ENCODE results near the gene CTDNEP1. TPM values are rescaled to one million over a fixed set of nuclear protein-coding genes. Genes with fewer than 3 reads are reported as not detected.

CTDNEP1 gene
- total RNA-seq, 3 donors from 2014 or later (not counting 1 experiment from before 2014, with no cell fraction given): 127 to 139 (median 131) TPM

DNA sequence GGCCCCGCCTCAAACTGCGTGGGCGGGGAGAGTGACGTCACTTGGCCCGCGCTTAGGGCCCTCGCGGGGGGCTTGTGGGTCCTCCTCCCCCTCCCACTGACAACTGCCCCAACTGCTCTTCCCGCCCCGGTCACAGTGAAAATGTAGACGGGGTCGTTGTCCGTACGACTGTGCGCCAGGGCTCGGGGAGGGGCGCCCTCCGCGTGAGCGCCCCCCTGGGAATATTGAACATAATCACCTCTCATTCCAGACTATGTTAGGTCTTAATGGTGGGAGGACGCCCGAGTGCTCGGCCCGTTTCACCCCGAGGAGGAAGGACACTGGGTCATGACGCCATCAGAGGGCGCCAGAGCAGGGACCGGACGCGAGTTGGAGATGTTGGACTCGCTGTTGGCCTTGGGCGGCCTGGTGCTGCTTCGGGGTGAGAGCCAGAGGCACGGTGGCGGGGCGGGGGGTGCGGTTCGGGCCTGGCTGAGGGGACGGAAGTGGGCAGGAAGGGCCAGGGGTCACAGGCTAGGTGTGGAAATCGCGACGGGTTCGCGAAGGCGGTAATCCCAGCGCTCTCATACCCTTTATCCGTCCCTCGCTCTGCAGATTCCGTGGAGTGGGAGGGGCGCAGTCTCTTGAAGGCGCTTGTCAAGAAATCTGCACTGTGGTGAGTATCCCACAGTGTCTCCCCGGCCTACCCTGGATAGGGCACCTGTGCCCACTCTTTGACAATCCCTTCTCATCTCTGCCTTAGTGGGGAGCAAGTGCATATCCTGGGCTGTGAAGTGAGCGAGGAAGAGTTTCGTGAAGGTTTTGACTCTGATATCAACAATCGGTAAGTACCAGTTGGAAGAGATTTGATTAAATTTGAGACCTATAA, 876 bp upstream of the CTDNEP1 start, which contains the start of gene ELP5:
TSS of gene ELP5 (plus strand) at position 40 of the 868 bp plus-strand sequence. CDS start at position 376, 336 bp downstream.
- Histone ChIP-seq H3K4me3 (ENCODE audit: low read length) (peak within 1 kb of the TSS; percentile 67), H3K27me3 (ENCODE audit: control insufficient read depth, insufficient read depth, low read length) (no peaks in the 10 kb centered on the region), H3K4me1 (ENCODE audit: control insufficient read depth, insufficient read depth, low read length) (peaks cover 32% of the 10 kb centered on the region), H3K9me3 (ENCODE audit: control insufficient read depth, insufficient read depth, low read length) (no peaks in the 10 kb centered on the region), H3K27ac (ENCODE audit: low read length) (peak within 1 kb of the TSS; percentile 96), H3K36me3 (ENCODE audit: control insufficient read depth, insufficient read depth, low read length) (peaks cover 27% of the 10 kb centered on the region)
- H3K4me3 Mint-ChIP-seq: peak within 1 kb of the TSS; percentile 92
- ATAC-seq: peak; percentile 62 to 80 (median 64)
- no peaks in the 10 kb centered on the region for H3K27me3 Mint-ChIP-seq (ENCODE audit: low read depth in 2 of 2)
- under 1% methylated on average over 50 of the region's 55 CpGs for WGBS (ENCODE audit: insufficient coverage)
- H3K9me3 Mint-ChIP-seq: no peaks in the 10 kb centered on the region
- H3K27ac Mint-ChIP-seq: peak within 1 kb of the TSS; percentile 93 to 98
- H3K36me3 Mint-ChIP-seq: peaks cover 12% of the 10 kb centered on the region
- intact Hi-C loops (cut with micrococcal nuclease): loop anchor here (1.0 to 5.0 kb wide), 7 partner anchors 9 to 310 kb away; partner anchors contain the start of genes ACADVL, DLG4, EIF5A and PHF23
- peak; percentile 89 to 93 for DNase-seq
- H3K4me1 Mint-ChIP-seq: peaks cover 41 to 43% of the 10 kb centered on the region in 2 donors
- TF ChIP-seq, protein P1, sequence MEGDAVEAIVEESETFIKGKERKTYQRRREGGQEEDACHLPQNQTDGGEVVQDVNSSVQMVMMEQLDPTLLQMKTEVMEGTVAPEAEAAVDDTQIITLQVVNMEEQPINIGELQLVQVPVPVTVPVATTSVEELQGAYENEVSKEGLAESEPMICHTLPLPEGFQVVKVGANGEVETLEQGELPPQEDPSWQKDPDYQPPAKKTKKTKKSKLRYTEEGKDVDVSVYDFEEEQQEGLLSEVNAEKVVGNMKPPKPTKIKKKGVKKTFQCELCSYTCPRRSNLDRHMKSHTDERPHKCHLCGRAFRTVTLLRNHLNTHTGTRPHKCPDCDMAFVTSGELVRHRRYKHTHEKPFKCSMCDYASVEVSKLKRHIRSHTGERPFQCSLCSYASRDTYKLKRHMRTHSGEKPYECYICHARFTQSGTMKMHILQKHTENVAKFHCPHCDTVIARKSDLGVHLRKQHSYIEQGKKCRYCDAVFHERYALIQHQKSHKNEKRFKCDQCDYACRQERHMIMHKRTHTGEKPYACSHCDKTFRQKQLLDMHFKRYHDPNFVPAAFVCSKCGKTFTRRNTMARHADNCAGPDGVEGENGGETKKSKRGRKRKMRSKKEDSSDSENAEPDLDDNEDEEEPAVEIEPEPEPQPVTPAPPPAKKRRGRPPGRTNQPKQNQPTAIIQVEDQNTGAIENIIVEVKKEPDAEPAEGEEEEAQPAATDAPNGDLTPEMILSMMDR (IDR thresholded peaks at IDR 0.05): no peak

DNA sequence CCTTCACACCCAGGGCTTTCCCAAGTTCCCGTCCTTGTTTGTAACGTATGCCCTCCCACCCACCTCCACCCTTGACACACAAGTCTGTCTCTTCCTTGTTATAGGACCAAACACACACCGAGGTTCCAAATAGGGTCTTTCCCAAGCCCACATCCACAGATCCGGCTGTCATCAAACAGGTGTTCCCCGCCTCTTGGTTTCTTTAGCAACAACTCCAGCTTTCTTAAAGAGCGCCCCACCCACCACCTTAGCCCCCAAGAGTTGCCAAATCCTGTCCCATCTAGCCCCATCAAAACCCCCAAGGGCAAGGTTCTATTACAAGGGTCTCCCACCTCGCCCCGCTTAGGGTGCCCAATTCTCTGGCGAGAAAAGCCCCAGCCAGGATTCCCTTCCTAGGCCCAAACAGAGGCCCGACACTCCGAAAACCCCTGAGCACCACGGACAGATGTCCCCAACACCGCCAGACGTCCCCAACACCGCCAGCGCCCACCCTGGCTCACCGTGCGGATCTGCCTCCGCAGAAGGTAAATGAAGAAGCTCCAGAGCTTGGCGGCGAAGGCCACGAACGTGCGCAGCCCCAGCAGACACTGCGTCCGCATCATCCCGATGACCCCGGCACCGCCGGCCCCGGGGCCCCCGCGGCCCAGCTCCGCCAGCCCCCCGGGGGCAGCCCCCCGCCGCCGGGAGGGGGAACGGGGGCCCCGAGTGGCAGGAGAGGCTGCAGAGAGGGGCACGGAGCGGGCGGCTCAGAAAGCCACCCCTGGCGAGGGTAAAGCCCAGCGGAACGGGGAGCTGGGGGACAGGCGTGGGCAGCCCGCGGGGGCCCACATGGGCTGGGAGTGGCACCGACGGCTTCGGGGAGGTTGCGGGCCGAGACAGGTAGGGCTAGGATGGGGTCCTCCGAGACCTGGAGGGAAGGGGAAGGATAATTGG, 573 bp downstream of the CTDNEP1 start:
- peak; percentile 41 to 73 for DNase-seq
- under 1% methylated on average over 54 of the region's 55 CpGs for WGBS (ENCODE audit: insufficient coverage)
- Histone ChIP-seq H3K36me3 (ENCODE audit: control insufficient read depth, insufficient read depth, low read length) (peaks cover 27% of the 10 kb centered on the region), H3K27ac (ENCODE audit: low read length) (peak overlapping the region; percentile 96), H3K4me1 (ENCODE audit: control insufficient read depth, insufficient read depth, low read length) (peaks cover 32% of the 10 kb centered on the region), H3K27me3 (ENCODE audit: control insufficient read depth, insufficient read depth, low read length) (no peaks in the 10 kb centered on the region), H3K9me3 (ENCODE audit: control insufficient read depth, insufficient read depth, low read length) (no peaks in the 10 kb centered on the region), H3K4me3 (ENCODE audit: low read length) (peak overlapping the region; percentile 67)
- no peaks in the 10 kb centered on the region for H3K36me3 Mint-ChIP-seq
- TF ChIP-seq, protein P1 (IDR thresholded peaks at IDR 0.05): no peak
- peak in 2 of 3 donors; percentile 0 for ATAC-seq
- peak overlapping the region; percentile 93 to 98 for H3K27ac Mint-ChIP-seq
- peaks cover 41 to 43% of the 10 kb centered on the region in 2 donors for H3K4me1 Mint-ChIP-seq
- H3K9me3 Mint-ChIP-seq: no peaks in the 10 kb centered on the region
- peak overlapping the region; percentile 92 for H3K4me3 Mint-ChIP-seq
- H3K27me3 Mint-ChIP-seq (ENCODE audit: low read depth in 2 of 2): no peaks in the 10 kb centered on the region
- intact Hi-C loops (cut with micrococcal nuclease): loop anchor here (5.0 kb wide), 3 partner anchors 34 to 311 kb away; partner anchors contain the start of genes ACADVL, DLG4, POLR2A and SENP3

DNA sequence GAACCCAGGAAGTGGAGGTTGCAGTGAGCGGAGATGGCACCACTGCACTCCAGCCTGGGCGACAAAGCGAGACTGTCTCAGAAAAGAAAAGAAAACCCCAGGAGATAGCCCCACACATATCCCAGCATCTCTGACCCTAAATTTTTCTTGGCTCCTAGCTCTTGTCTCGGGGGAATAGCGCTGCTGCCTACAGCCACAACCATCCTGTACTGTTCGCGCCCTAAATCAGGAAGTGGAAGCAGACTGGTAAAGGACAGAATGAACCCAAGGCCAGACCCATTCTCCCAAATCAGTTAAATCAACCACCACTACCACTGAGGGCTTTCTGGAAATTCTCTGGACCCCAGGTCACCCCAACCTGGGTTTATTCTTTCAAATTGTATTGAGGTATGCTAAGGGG, 1.7 kb downstream of the CTDNEP1 start:
- H3K4me3 ChIP-seq (ENCODE audit: low read length): no peak overlapping the region
- intact Hi-C loops (cut with micrococcal nuclease): loop anchor here (5.0 kb wide), 3 partner anchors 33 to 312 kb away; partner anchors contain the start of genes ACADVL, DLG4, POLR2A and SENP3
- peaks cover 41% of the 10 kb centered on the region in 2 donors for H3K4me1 Mint-ChIP-seq
- TF ChIP-seq, protein P1 (IDR thresholded peaks at IDR 0.05): no peak
- H3K27me3 ChIP-seq (ENCODE audit: control insufficient read depth, insufficient read depth, low read length): no peaks in the 10 kb centered on the region
- no peaks in the 10 kb centered on the region for H3K36me3 Mint-ChIP-seq
- peaks cover 24% of the 10 kb centered on the region for H3K36me3 ChIP-seq (ENCODE audit: control insufficient read depth, insufficient read depth, low read length)
- ATAC-seq (no peak), DNase-seq (no peak)
- peak overlapping the region; percentile 31 for H3K27ac ChIP-seq (ENCODE audit: low read length)
- peak overlapping the region; percentile 92 for H3K4me3 Mint-ChIP-seq
- no peaks in the 10 kb centered on the region for H3K27me3 Mint-ChIP-seq (ENCODE audit: low read depth in 2 of 2)
- H3K27ac Mint-ChIP-seq: peak overlapping the region; percentile 93 to 98
- no peaks in the 10 kb centered on the region for H3K9me3 Mint-ChIP-seq
- no peaks in the 10 kb centered on the region for H3K9me3 ChIP-seq (ENCODE audit: control insufficient read depth, insufficient read depth, low read length)
- 71% methylated on average over 7 of the region's 7 CpGs for WGBS (ENCODE audit: insufficient coverage)
- H3K4me1 ChIP-seq (ENCODE audit: control insufficient read depth, insufficient read depth, low read length): peaks cover 32% of the 10 kb centered on the region

All from natural killer cell (primary cell).